GM23338 (cell line): Measurements from ENCODE around the gene MMAB.

Experiments used
- CREB1 ChIP-seq: fragments of 250-450 bp; sonication (Bioruptor Pico); IDR thresholded peaks from 2 replicates; pipeline ENCODE4 v1.5.0; 2020; ENCODE audit warnings: low read depth, mild to moderate bottlenecking, moderate library complexity
- EZH2 ChIP-seq: fragments of 200-600 bp; sonication (generic); IDR thresholded peaks from one replicate; pipeline ENCODE4 v1.8.0; 2017; ENCODE audit warnings: antibody characterized with exemption, mild to moderate bottlenecking, low read depth; ENCODE audit not compliant: unreplicated experiment
- EZH2phosphoT487 ChIP-seq: fragments of 200-600 bp; sonication (generic); IDR thresholded peaks from one replicate; pipeline ENCODE4 v1.8.1; 2018; ENCODE audit warnings: antibody characterized with exemption; ENCODE audit not compliant: unreplicated experiment
- JUNB ChIP-seq: IDR thresholded peaks from one replicate; pipeline ENCODE4 v1.6.1; 2016; ENCODE audit warnings: antibody characterized with exemption; ENCODE audit not compliant: unreplicated experiment
- NANOG ChIP-seq: IDR thresholded peaks from 2 replicates; pipeline ENCODE4 v1.6.1; 2016; ENCODE audit warnings: antibody characterized with exemption, borderline replicate concordance
- POLR2AphosphoS5 ChIP-seq: IDR thresholded peaks from 2 replicates; pipeline ENCODE4 v1.6.1; 2016; ENCODE audit warnings: antibody characterized with exemption, low read depth
- STAT1 ChIP-seq: IDR thresholded peaks from one replicate; pipeline ENCODE4 v1.6.1; 2016; ENCODE audit warnings: antibody characterized with exemption; ENCODE audit not compliant: unreplicated experiment
- ZNF114 ChIP-seq: fragments of 250-450 bp; sonication (Bioruptor Pico); IDR thresholded peaks from 2 replicates; pipeline ENCODE4 v1.5.0; 2020; ENCODE audit warnings: mild to moderate bottlenecking, moderate library complexity
- ZNF331 ChIP-seq: fragments of 250-450 bp; sonication (Bioruptor Pico); IDR thresholded peaks from 2 replicates; pipeline ENCODE4 v1.5.0; 2020; ENCODE audit warnings: low read depth, mild to moderate bottlenecking, moderate library complexity
- ZNF462 ChIP-seq: fragments of 250-450 bp; sonication (Bioruptor Pico); IDR thresholded peaks from 2 replicates; pipeline ENCODE4 v1.5.0; 2020; ENCODE audit warnings: mild to moderate bottlenecking, moderate library complexity
- TF ChIP-seq, protein P1 (sequence below), 2 experiments: fragments of 200-600 bp in 1 of 2; sonication (generic) in 1 of 2; conservative IDR thresholded peaks; 2 replicates each; pipeline versions ENCODE4 v1.5.1 to v1.6.1; 2016 to 2017; ENCODE audit warnings: antibody characterized with exemption in 2 of 2, low read depth in 2 of 2, mild to moderate bottlenecking in 2 of 2, moderate library complexity in 1 of 2
- TF ChIP-seq, protein P2 (sequence below): IDR thresholded peaks from one replicate; pipeline ENCODE4 v1.6.1; 2018; ENCODE audit warnings: antibody characterized with exemption; ENCODE audit not compliant: unreplicated experiment

- TF ChIP-seq POLR2AphosphoS5 (no peak), EZH2 (no peak), EZH2phosphoT487 (no peak), CREB1 (CRISPR knock-in tag) (no peak), ZNF331 (CRISPR knock-in tag) (no peak), STAT1 (no peak), ZNF114 (CRISPR knock-in tag) (no peak), JUNB (no peak), ZNF462 (CRISPR knock-in tag) (no peak), NANOG (no peak)
- TF ChIP-seq, protein P1, sequence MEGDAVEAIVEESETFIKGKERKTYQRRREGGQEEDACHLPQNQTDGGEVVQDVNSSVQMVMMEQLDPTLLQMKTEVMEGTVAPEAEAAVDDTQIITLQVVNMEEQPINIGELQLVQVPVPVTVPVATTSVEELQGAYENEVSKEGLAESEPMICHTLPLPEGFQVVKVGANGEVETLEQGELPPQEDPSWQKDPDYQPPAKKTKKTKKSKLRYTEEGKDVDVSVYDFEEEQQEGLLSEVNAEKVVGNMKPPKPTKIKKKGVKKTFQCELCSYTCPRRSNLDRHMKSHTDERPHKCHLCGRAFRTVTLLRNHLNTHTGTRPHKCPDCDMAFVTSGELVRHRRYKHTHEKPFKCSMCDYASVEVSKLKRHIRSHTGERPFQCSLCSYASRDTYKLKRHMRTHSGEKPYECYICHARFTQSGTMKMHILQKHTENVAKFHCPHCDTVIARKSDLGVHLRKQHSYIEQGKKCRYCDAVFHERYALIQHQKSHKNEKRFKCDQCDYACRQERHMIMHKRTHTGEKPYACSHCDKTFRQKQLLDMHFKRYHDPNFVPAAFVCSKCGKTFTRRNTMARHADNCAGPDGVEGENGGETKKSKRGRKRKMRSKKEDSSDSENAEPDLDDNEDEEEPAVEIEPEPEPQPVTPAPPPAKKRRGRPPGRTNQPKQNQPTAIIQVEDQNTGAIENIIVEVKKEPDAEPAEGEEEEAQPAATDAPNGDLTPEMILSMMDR (conservative IDR thresholded peaks at IDR 0.05; ENCODE audit: low read depth in 2 of 2) = no peak
- TF ChIP-seq, protein P2, sequence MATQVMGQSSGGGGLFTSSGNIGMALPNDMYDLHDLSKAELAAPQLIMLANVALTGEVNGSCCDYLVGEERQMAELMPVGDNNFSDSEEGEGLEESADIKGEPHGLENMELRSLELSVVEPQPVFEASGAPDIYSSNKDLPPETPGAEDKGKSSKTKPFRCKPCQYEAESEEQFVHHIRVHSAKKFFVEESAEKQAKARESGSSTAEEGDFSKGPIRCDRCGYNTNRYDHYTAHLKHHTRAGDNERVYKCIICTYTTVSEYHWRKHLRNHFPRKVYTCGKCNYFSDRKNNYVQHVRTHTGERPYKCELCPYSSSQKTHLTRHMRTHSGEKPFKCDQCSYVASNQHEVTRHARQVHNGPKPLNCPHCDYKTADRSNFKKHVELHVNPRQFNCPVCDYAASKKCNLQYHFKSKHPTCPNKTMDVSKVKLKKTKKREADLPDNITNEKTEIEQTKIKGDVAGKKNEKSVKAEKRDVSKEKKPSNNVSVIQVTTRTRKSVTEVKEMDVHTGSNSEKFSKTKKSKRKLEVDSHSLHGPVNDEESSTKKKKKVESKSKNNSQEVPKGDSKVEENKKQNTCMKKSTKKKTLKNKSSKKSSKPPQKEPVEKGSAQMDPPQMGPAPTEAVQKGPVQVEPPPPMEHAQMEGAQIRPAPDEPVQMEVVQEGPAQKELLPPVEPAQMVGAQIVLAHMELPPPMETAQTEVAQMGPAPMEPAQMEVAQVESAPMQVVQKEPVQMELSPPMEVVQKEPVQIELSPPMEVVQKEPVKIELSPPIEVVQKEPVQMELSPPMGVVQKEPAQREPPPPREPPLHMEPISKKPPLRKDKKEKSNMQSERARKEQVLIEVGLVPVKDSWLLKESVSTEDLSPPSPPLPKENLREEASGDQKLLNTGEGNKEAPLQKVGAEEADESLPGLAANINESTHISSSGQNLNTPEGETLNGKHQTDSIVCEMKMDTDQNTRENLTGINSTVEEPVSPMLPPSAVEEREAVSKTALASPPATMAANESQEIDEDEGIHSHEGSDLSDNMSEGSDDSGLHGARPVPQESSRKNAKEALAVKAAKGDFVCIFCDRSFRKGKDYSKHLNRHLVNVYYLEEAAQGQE = no peak
Observed at GRCh38 chr12:109554761-109555160, 18.5 kb downstream of the MMAB start.
